Measurements from ENCODE around the gene DAP.
"Not testable (repeated sequence)": the region's sequence is repeated elsewhere in the genome, so short reads cannot be mapped to it uniquely, and the experiment has no call there.

Gene DAP

DNA sequence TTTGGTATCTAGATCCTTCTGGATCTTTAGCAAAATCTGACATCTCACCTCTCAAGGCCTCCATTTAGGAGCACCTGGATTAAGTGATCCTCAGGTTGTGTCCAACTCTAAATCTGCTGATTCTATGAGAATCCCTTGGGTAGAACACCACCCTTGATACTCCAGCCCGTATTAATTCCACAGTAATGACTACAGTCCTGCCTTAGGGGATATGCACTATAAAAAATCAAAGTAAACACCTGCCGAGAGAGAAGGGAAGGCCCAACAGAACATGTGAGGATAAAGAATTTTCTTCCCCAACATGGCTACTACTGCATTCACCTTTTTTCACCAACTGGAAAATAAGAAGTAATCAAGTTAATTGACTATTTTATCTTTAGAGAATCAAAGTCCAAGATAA, 27.6 kb downstream of the DAP start:
- no peak for DNase-seq

DNA sequence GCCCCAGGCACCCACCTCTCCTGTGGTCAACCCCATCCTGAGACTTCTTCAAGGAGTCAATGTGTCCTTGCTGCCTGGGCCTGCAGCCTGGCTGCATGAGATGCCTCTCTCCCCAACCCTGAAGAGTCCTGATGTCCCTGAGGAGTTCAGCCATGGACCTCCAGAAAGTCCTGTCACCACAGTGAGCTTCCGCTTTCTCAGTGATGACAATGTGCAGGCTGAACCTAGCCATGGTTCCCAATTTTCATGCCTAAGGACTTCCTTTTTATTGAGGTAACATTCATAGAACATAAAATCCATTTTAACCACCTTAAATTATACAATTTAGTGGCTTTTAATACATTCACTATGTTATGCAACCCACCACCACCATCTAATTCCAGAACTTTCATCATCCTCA, 29.1 kb downstream of the DAP start:
- DNase-seq, result no peak

DNA sequence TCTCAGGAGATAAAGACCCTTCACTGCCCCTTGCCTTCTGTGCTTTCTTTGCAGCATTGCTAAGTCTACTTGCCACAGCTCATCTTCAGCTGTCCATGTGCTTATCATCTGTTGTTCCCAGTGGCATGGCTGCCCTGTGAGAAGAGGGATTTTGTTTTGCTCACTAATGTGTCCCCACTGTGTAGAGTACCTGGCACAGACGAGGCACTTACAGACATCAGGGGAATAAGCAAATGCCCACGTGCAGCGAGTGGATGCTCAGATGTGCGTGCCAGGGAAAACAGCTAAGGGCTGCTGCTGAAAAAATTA, 31.0 kb downstream of the DAP start:
- peak; percentile 53 for DNase-seq

DNA sequence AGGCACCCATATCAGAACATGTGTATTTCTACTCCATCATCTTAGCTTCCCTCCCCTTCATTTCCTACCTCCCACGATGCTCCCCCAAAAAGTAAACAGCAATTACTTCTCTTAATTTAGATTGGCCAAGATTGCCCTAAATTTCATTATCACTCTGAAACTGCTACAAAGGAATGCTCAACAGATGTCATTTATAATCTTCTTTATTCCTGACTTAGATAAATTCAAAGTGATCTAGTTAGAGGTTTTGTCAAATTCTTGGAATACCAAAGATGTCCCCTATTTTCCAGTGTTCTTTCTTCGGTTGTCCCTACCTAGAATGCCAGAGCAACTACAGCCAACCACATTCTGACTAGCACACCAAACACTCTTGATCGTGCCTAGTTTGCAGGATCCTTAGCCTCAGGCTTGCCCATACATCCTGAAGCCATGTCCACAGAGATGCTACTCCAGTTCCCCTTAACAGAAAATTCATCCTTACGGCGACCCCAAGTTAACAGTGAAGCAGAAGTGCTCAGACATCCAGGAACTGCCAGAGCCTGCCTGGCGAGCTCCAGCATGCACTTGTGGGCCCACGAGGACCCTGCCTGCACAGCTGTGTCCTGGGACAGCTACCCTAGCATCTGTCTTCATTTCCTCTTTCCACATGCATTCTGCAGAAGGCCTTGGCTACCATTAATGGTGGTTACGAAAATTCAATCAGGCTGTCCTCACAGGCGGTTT, 31.6 kb downstream of the DAP start:
- DNase-seq, result peak; percentile 53

DNA sequence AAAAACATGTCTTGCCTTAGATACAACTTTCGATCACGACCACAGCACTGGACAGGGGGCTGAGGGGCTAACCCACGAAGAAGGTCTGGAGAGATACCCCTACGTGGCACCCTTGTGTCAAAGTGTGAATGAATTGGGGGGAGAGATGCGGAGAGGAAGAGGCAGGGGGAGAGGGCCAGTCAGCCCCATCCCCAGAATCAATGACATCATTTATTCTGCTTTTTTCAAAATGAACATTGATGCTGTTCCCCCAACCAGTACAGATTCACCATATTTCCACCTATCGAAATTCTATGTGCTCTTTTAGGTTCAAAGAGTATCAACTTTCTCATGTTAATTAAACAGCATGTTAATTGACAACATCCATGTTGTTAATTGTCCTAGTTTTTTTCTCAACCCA, 32.4 kb downstream of the DAP start:
- no peak for DNase-seq

DNA sequence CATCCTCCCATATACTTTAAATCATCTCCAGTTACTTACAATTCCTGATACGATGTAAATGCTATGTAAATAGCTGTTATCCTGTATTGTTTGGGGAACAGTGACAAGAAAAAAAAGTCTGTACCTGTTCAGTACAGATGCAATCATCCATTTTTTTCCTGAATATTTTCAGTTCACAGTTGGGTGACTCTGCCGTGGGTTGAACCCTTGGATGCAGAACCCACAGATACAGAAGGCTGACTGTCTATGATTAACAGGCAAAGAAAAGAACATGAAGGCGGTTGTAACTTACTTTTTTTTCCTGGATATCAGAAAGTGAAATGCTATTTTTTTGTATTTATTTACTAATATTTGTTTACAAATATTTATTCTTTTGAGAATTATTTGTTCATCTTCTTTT, 33.2 kb downstream of the DAP start:
- DNase-seq, result no peak

DNA sequence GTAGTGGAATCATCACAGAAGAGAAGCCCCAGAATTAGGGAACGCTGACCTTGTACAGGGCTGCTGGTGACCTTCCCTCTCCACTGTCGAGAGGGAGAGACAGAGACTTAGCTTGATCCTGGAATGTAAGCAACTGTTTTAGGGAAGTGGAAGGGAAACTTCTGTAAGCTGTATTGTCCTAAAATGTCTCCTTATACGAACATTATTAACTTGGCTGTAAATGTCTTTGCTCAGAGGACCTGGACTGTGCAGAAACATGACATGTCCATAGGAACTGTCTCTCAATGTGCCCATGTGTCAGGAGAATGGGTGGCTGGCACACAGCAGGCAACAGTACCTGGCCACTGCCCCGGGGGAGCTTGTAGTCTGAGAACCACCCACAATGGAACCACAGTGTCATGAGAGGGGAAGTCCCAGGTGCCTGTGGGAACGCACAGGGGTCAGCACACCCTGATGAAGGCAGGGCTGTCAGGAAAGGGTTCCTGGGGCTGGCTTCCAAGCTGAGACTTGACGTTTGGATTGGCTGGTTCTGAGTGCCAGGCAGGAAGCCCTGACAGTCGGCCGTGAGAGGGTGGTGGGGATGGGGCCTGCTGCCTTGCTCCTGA, 34.0 kb downstream of the DAP start:
- no peak for DNase-seq

DNA sequence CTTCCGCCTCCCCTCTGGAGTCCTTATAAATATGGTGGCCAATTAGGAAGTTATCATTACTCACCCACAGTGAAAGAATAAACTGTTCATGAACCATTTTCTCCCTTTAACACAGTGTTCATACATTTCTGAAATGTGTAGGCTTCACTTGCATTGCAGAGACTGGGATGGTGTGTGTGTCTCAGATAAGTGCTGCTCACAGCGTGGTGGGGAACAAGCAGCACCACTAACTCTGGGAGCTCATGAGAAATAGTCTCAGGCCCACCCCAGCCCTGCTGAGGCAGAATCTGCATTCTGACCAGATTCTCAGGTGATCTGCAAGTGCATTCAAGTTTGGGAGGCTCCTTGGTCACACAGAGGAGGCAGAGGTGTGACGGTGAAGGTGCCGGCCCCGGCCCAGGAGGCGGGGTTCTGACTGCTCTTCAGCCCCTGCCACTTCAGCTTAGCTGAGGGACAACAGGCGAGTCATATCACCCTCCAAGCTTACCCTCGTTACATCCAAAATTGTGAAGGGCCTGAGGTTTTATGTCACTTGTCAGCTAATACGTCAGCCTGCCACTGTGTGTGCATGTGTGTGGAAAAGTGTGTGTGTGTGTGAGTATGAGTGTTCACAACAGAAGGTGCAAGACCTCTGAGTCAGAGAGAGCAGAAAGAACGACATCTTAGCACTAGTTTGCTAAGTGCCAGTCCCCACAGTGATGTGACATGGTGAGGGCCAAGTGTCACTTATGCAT, 34.7 kb downstream of the DAP start:
- no peak for DNase-seq

DNA sequence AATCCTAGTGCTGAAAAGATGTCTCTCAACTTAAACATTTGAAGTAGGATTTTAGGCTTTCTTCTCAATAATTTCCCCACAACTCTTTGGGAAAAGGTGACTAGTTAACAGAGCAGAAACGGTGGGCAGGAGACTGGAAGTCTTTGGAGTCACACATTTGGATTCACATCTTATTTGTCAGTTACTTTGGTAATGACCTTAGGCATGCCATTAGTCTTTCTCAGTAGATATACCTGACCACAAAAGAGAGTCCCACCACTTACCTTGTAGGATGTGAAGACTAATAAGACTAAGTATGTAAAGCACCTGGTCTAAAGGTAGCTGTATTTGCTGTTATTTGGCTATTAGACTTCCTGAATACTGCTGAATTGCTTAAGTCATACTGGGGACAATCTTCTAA, 35.4 kb downstream of the DAP start:
- DNase-seq, result no peak

DNA sequence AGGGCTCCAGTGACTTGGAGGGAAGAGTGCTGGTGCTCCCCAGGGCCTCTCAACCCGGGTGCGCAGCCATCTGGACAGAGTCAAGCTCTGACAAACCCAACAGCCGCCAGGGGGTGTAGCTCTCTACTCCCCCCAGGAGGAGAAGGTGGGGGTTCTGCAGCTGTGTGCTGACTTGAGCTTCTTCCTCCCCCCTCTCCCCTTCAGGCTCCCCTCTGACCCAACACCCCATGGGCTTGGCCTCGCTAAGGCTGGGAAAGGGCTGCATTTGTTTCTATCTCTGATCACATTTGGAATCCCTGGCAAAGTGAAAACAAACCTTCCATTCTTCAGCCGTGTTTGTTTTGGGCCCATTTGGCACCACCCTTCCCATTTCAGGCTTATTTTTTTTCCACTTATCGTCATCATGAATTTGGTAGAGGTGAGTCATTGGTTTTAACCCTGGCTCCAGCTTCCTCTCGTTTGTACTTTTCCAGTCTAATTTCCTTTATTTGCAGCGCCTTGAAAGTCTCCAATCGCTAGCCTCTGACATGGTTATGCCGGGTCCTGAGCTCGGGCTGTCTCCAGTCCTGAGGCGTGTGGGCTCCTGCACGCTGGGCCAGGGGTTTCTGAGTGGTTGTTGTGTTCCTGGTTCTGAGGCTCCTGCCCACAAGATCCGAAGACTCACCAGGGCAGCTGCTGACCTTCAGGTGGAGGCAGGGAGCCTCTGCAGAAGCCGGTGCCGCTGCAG, 36.1 kb downstream of the DAP start:
- DNase-seq, result peak; percentile 71

DNA sequence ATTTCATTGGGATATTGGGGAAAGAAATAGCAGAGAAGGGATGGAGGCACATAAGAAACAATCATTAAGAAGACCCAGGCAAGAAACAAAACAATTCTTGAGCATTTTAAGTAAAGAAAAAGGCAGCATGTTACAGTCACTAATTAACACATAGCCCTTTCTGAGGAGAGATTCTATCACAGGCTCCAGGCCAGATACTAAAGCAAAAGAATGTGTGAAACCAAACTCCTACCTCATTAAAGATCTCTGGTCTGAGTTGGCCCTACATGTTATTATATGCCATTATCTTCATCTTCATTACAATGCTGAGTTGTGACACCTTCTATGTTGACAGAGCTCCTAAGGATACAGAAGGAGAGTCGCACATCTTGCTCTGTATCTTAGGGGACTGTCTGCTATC, 37.5 kb downstream of the DAP start:
- DNase-seq, result no peak

DNA sequence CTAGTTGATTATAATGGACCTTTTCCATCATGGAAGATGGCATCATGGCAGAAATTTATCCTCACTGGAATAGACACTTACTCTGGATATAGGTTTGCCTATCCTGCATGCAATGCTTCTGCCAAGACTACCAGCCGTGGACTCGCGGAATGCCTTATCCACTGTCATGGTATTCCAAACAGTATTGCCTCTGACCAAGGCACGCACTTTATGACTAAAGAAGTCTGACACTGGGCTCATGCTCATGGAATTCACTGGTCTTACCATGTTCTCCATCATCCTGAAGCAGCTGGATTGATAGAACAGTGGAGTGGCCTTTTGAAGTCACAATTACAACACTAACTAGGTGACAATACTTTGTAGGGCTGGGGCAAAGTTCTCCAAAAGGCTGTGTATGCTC, 40.3 kb downstream of the DAP start:
- DNase-seq, result not testable (repeated sequence)

DNA sequence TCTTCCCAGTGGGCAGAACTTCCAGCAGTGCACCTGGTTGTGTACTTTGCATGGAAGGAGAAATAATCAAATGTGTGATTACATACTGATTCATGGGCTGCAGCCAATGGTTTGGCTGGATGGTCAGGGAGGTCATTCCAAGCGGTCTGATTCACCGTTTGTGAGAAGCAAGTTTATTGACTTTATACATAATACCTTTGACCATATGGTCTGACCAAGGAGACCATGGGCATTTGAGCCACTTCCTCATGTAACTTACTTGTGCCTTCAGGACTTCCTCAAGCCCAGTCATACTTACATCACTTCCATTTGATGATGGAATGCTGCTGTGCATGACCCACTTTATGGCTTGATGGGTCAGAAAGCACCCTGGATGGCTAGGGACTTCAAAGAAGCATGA, 41.1 kb downstream of the DAP start:
- DNase-seq, result no peak

DNA sequence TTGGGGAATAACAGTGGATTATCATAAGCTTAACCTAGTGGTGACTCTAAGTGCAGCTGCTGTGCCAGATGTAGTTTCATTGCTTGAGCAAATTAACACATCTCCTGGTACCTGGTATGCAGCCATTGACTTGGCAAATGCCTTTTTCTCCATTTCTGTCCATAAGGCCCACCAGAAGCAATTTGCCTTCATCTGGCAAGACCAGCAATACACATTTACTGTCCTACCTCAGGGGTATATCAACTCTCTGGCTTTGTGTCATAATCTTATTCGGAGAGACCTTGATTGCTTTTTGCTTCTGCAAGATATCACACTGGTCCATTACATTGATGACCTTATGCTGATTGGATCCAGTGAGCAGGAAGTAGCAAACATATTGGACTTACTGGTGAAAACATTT, 42.4 kb downstream of the DAP start:
- not testable (repeated sequence) for DNase-seq

DNA sequence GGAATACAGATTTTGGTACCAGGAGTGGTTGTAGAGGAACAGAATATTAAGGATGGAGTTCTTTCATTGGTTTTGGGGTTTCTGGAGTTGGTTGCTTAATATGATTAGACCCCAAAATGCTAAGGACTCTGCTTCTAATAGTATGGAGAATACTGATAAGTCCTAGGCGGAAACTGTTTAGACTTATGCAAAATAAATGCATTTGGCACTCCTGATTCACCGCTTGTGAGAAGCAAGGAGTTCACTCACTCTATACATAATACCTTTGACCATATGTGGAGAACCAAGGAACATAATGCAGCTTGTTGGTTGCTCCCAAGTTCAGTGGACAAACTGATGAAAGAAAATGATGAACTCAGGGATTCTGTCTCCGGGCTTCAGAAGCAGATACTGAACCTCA, 44.2 kb downstream of the DAP start:
- not testable (repeated sequence) for DNase-seq

DNA sequence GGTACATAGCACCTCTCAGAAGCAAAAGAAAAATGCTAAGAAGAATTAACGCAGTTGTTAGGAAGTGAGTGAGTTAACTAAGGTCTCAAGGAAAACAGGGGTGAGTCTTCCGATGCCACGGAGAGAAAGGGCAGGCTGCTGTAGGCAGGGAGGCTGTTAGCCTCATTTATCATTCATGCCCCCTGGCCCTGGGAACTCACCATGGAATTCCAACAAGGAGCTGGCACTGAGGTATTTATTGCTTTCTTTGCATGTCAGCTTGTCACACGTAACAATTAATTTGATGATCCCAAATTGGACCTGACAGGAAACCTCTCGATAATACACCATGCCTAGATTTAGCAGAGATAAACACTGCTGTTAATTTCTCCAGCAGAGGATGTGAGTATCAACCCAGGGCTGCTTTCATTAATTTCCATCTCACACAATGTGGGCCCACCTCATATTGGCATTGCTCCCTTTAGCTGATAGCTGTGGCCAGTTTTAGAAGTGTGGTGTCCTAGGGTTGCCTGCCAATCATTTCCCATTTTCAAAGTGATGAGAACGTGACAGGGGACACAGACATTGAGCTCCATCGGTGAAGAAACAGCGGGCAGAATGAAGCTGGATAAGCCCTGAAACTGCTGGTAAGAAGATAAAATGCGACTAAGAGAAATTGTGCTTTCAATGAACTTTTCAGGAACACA, 45.3 kb downstream of the DAP start:
- DNase-seq, result no peak

DNA sequence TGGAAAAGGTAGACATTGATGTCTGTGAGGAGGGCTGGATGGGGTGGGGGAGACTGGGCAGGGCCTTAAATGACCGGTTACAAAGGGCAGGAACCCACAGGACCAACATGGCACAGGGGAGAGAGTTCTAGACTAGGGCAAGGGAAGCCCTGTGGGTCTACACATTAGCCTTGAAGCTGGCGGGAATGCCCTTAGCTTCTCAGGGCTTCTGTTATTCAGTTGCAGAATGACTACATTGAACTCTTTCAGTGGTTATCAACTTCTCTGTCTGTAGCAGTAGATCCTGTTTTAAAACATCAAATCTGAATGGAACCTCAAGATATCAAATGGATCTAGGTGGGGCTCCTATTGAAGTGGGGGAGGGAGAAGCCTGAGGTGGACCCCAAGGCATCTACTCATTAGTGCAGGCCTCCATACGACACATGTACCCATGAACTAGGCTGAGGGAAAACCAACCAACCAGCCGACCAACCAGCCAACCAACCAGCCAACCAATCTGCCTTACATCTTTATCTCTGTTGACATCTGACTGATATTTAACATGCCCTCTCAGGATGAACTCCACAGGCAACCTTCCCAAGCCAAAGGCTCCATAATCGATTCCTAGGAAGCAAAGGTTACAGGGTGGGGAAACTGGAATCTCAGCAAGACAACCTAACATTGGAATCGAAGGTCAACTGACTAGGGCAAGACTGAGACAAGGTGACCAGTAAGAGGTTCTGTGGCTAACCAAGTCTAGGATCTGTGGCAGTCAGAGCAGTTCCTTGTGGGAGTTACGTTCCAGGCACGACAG, 48.3 kb downstream of the DAP start:
- DNase-seq, result no peak

DNA sequence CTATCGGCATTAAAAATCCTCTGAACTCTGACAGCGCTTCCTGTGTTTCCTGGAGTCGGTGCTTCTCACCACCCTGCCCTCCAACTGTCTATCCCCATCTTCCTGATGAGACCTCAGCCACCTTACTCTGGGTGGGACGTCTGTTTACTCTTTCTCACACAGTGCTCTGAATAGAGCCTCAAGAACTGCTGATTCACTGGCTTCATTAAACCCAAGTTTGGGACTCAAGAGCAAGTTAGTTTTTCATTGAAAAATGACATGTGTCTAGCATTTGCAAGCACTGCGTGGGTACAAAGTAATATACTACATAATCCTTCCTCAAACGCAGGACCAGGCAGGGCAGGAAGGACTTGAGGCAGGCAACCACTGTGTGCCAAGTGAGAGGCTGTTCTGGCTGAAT, 49.5 kb downstream of the DAP start:
- DNase-seq, result no peak

DNA sequence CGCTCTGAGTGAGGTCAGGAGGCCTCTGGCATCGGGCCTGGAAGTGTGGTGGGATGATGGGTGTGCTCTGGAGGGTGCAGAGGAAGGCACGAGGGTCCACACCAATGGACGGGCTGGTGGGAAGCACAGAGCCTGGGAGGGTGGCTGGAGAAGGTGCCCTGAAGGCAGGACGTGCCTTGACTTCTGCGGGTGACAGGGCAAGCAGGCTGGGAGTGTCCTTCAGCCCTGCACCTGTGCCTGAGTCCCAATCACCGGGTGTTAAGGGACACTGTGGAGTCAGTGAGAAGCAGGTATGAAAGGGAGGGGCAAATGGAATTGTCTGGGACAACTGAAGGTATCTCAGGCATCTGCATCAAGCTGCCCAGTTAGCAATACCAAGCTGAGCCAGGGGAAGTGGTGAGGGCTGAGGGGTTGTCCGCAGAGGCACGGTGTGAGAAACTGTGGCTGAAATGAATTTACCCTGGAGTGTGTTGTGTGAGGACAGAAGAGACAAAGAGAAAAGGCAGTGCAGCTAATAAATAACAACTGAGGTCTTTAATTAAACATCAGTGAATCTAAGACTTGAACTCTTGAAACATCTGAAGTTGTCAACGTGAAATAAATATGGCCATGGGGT, 50.4 kb downstream of the DAP start:
- no peak for DNase-seq

DNA sequence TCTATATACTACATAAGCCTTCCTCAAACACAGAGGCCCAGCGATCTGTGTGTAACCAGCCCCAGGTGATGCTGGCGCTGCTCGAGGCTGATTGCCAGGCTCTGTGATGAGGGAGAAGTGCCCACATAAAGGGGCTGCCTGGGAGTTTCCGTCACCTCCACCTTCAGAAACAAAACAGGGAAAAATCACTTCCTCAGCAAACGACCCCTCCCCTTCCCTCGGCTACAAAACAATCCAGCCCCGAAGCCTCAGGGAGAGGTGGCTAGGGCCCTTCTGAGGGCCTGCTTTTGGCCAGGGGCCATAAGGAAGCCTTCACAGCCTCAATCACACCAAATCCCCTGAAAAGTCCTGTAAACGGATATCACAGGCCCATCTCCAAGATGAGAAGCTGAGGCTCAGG, 51.1 kb downstream of the DAP start:
- DNase-seq, result no peak

DNA sequence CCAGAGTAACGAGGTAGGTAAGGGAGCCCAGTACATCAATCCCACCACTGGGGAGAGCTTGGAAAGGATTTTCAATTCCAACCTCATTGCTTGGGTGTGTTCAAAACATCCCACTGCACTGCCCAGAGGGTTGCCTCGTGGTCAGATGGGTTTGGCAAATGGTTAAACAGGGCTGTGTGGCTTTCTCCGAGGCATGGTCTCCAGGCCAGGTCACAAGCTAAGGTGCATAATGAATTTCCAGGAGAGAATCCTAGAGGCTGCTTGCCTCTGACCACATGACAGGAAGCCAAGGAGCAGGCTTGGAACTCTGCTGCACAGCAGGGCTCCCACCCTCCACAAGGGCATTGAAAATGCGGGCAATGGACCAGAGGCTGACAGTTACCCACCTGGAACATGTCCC, 51.6 kb downstream of the DAP start:
- no peak for DNase-seq

Data from NCI-H2171 treated with DMSO at 0.1 percent for 48 hours (cell line).